ENCODE results near the gene UST. TPM values are rescaled to one million over a fixed set of nuclear protein-coding genes. Genes with fewer than 3 reads are reported as not detected.

UST gene
- total RNA-seq, 2 donors from 2014 or later: 4.3 to 5.3 TPM

- Histone ChIP-seq H3K4me3 (no peak overlapping the region), H3K27ac (no peak overlapping the region), H3K27me3 (no peaks in the 10 kb centered on the region), H3K36me3 (no peaks in the 10 kb centered on the region), H3K9me3 (peaks cover 0 to 13% of the 10 kb centered on the region in 2 donors), H3K4me1 (peaks cover 0 to 12% of the 10 kb centered on the region in 2 donors)
- TF ChIP-seq CTCF (IDR thresholded peaks at IDR 0.05): no peak
- DNase-seq (ENCODE audit: low spot score): no peak
These were observed 250.0 kb downstream of the UST start for GRCh38 chr6:148996815-148997214.

GRCh38 chr6:148997865-148998264, 251.0 kb downstream of the UST start:
- no peak overlapping the region for H3K4me3 ChIP-seq
- no peak for DNase-seq (ENCODE audit: low spot score)
- no peak overlapping the region for H3K27ac ChIP-seq
- H3K4me1 ChIP-seq: peaks cover 0 to 12% of the 10 kb centered on the region in 2 donors
- no peak for TF ChIP-seq CTCF (IDR thresholded peaks at IDR 0.05)
- H3K27me3 ChIP-seq: no peaks in the 10 kb centered on the region
- peaks cover 0 to 16% of the 10 kb centered on the region in 2 donors for H3K9me3 ChIP-seq
- no peaks in the 10 kb centered on the region for H3K36me3 ChIP-seq

GRCh38 chr6:148998704-148999103, 251.9 kb downstream of the UST start:
- peaks cover 0 to 16% of the 10 kb centered on the region in 2 donors for H3K9me3 ChIP-seq
- no peak for DNase-seq (ENCODE audit: low spot score)
- no peak for TF ChIP-seq CTCF (IDR thresholded peaks at IDR 0.05)
- H3K4me1 ChIP-seq: peaks cover 0 to 12% of the 10 kb centered on the region in 2 donors
- no peak overlapping the region for H3K4me3 ChIP-seq
- no peak overlapping the region for H3K27ac ChIP-seq
- no peaks in the 10 kb centered on the region for H3K36me3 ChIP-seq
- no peaks in the 10 kb centered on the region for H3K27me3 ChIP-seq

GRCh38 chr6:148999501-148999900, 252.7 kb downstream of the UST start:
- DNase-seq (ENCODE audit: low spot score): no peak
- peak overlapping the region; percentile 2 to 71 for H3K27ac ChIP-seq
- H3K4me3 ChIP-seq: no peak overlapping the region
- peaks cover 0 to 12% of the 10 kb centered on the region in 2 donors for H3K4me1 ChIP-seq
- TF ChIP-seq CTCF (IDR thresholded peaks at IDR 0.05): no peak
- no peaks in the 10 kb centered on the region for H3K36me3 ChIP-seq
- peaks cover 0 to 16% of the 10 kb centered on the region in 2 donors for H3K9me3 ChIP-seq
- H3K27me3 ChIP-seq: no peaks in the 10 kb centered on the region

GRCh38 chr6:148999929-149000468, 253.2 kb downstream of the UST start:
- H3K4me1 ChIP-seq: peaks cover 0 to 12% of the 10 kb centered on the region in 2 donors
- no peaks in the 10 kb centered on the region for H3K36me3 ChIP-seq
- H3K27me3 ChIP-seq: no peaks in the 10 kb centered on the region
- DNase-seq (ENCODE audit: low spot score): peak; percentile 83
- TF ChIP-seq CTCF (IDR thresholded peaks at IDR 0.05): no peak
- peaks cover 0 to 16% of the 10 kb centered on the region in 2 donors for H3K9me3 ChIP-seq
- no peak overlapping the region for H3K4me3 ChIP-seq
- H3K27ac ChIP-seq: peak overlapping the region; percentile 15 to 71

GRCh38 chr6:149001422-149001821, 254.6 kb downstream of the UST start:
- DNase-seq (ENCODE audit: low spot score): no peak
- H3K27ac ChIP-seq: no peak overlapping the region
- peaks cover 0 to 20% of the 10 kb centered on the region in 2 donors for H3K9me3 ChIP-seq
- H3K27me3 ChIP-seq: no peaks in the 10 kb centered on the region
- H3K4me3 ChIP-seq: no peak overlapping the region
- H3K36me3 ChIP-seq: no peaks in the 10 kb centered on the region
- TF ChIP-seq CTCF (IDR thresholded peaks at IDR 0.05): no peak
- H3K4me1 ChIP-seq: peaks cover 0 to 12% of the 10 kb centered on the region in 2 donors
